TTC549 (cell line): Measurements from ENCODE around the gene ZNF638.

Experiments
- FAIRE-seq: peaks from 2 replicates; lab custom pipeline; 2012; peaks lifted over from hg19 to GRCh38; lab: Jason Lieb, UNC

Gene ZNF638

GRCh38 chr2:71336802-71337201 lies 5.2 kb downstream of the ZNF638 start:
- FAIRE-seq, result no peak

GRCh38 chr2:71337776-71338175 lies 6.2 kb downstream of the ZNF638 start:
- no peak for FAIRE-seq

GRCh38 chr2:71339685-71340084 lies 8.1 kb downstream of the ZNF638 start:
- no peak for FAIRE-seq

- no peak for FAIRE-seq
Observed at GRCh38 chr2:71340176-71340575, 8.6 kb downstream of the ZNF638 start.

GRCh38 chr2:71341645-71342044 lies 10.1 kb downstream of the ZNF638 start:
- no peak for FAIRE-seq

GRCh38 chr2:71346065-71346464 lies 14.5 kb downstream of the ZNF638 start:
- no peak for FAIRE-seq

GRCh38 chr2:71347517-71347916 lies 15.9 kb downstream of the ZNF638 start:
- FAIRE-seq, result no peak

GRCh38 chr2:71348302-71348701 lies 16.7 kb downstream of the ZNF638 start:
- no peak for FAIRE-seq

GRCh38 chr2:71353248-71353647 lies 21.7 kb downstream of the ZNF638 start:
- no peak for FAIRE-seq

GRCh38 chr2:71358931-71359671 lies 27.5 kb downstream of the ZNF638 start:
- FAIRE-seq, result no peak

- FAIRE-seq, result no peak
Observed at GRCh38 chr2:71360434-71360975, 28.9 kb downstream of the ZNF638 start.

GRCh38 chr2:71361631-71362030 lies 30.0 kb downstream of the ZNF638 start:
- no peak for FAIRE-seq

- no peak for FAIRE-seq
Observed at GRCh38 chr2:71362447-71362846, 30.9 kb downstream of the ZNF638 start.

GRCh38 chr2:71370015-71370414 lies 38.4 kb downstream of the ZNF638 start:
- FAIRE-seq, result no peak

- FAIRE-seq, result no peak
Observed at GRCh38 chr2:71372042-71372441, 40.5 kb downstream of the ZNF638 start.

GRCh38 chr2:71379086-71379485 lies 47.5 kb downstream of the ZNF638 start:
- no peak for FAIRE-seq

- FAIRE-seq, result no peak
Observed at GRCh38 chr2:71380665-71381064, 49.1 kb downstream of the ZNF638 start.

- no peak for FAIRE-seq
Observed at GRCh38 chr2:71385012-71385411, 53.4 kb downstream of the ZNF638 start.

GRCh38 chr2:71388214-71388613 lies 56.6 kb downstream of the ZNF638 start:
- FAIRE-seq, result no peak

- FAIRE-seq, result no peak
Observed at GRCh38 chr2:71389384-71390072, 57.9 kb downstream of the ZNF638 start.

- no peak for FAIRE-seq
Observed at GRCh38 chr2:71393216-71393615, 61.6 kb downstream of the ZNF638 start.

- no peak for FAIRE-seq
Observed at GRCh38 chr2:71395471-71395870, 63.9 kb downstream of the ZNF638 start.

GRCh38 chr2:71402427-71402826 lies 70.8 kb downstream of the ZNF638 start:
- FAIRE-seq, result no peak

GRCh38 chr2:71409611-71410010 lies 78.0 kb downstream of the ZNF638 start:
- FAIRE-seq, result no peak
